ENCODE data around the gene OR4D11. TPM values are rescaled to one million over a fixed set of nuclear protein-coding genes. Genes with fewer than 3 reads are reported as not detected.

Gene OR4D11
- total RNA-seq, 3 donors from 2014 or later = not detected

- Histone ChIP-seq H3K4me1 (peaks cover 0 to 5% of the 10 kb centered on the region in 2 donors), H3K4me3 (no peak overlapping the region), H3K36me3 (no peaks in the 10 kb centered on the region), H3K9me3 (no peaks in the 10 kb centered on the region), H3K27ac (peak overlapping the region in 1 of 2 donors; percentile 11), H3K27me3 (no peaks in the 10 kb centered on the region)
- TF ChIP-seq POLR2A (IDR thresholded peaks at IDR 0.05) = no peak
- TF ChIP-seq POLR2AphosphoS5 (IDR thresholded peaks at IDR 0.05) = no peak
- no peak for TF ChIP-seq CTCF (IDR thresholded peaks at IDR 0.05)
- no peak for DNase-seq (ENCODE audit: low spot score in 2 of 2)
- intact Hi-C loops (cut with DNase I; ENCODE audit: low total_unique reads) = no loop called here
Observed at GRCh38 chr11:59552844-59553243, 49.5 kb downstream of the OR4D11 start.

- Histone ChIP-seq H3K27me3 (no peaks in the 10 kb centered on the region), H3K27ac (no peak overlapping the region), H3K4me1 (peaks cover 0 to 5% of the 10 kb centered on the region in 2 donors), H3K36me3 (no peaks in the 10 kb centered on the region), H3K4me3 (no peak overlapping the region), H3K9me3 (no peaks in the 10 kb centered on the region)
- intact Hi-C loops (cut with DNase I; ENCODE audit: low total_unique reads) = no loop called here
- TF ChIP-seq POLR2AphosphoS5 (IDR thresholded peaks at IDR 0.05) = no peak
- no peak for TF ChIP-seq CTCF (IDR thresholded peaks at IDR 0.05)
- TF ChIP-seq POLR2A (IDR thresholded peaks at IDR 0.05) = no peak
- no peak for DNase-seq (ENCODE audit: low spot score in 2 of 2)
Observed at GRCh38 chr11:59553323-59553722, 49.9 kb downstream of the OR4D11 start.

Other genes with a start within 250 kb of the OR4D11 start
- under 1 TPM in 1 of 3 donors, not detected in 2; under 0.01 TPM for gene OR5AN1, start 144.7 kb upstream of the OR4D11 start, total RNA-seq
- gene OR5A2, start 77.2 kb upstream of the OR4D11 start, total RNA-seq = not detected
- gene OR5A1, start 67.1 kb upstream of the OR4D11 start, total RNA-seq = not detected
- not detected for gene OR4D6, start 46.6 kb upstream of the OR4D11 start, total RNA-seq
- not detected for gene OR4D10, start 30.3 kb upstream of the OR4D11 start, total RNA-seq
- not detected for gene OR4D9, start 8.0 kb downstream of the OR4D11 start, total RNA-seq
- 10 to 100 TPM; 42.4 to 48.2 (median 43.9) TPM for gene OSBP, start 112.2 kb downstream of the OR4D11 start, total RNA-seq
- 10 to 100 TPM; 13.4 to 15.8 (median 15.2) TPM for gene PATL1, start 165.5 kb downstream of the OR4D11 start, total RNA-seq
- gene OR10V1, start 210.3 kb downstream of the OR4D11 start, total RNA-seq = not detected

Data from breast epithelium (tissue), 4 donors.